Endothelial cell of umbilical vein (primary cell): ENCODE results near the gene TPK1. TPM values are rescaled to one million over a fixed set of nuclear protein-coding genes. Genes with fewer than 3 reads are reported as not detected.

Experiments used
- BruUV-seq: library from RNA; stranded (reverse); fragments of 400-500 nt; replicated peaks from 2 replicates; lab custom pipeline; 2021; lab: Mats Ljungman, UMichigan
- CTCF ChIA-PET: fragments of 300-600, 350-600 bp; sonication (Branson Sonifier 250); formaldehyde crosslinking; loops from one replicate; lab custom pipeline; 2021; ENCODE audit warnings: antibody characterized with exemption, inconsistent platforms; lab: Charles Lee
- POLR2A ChIA-PET: fragments of 300-600, 350-600 bp; sonication (Branson Sonifier 250); formaldehyde crosslinking; loops from one replicate; lab custom pipeline; 2021; ENCODE audit warnings: antibody characterized with exemption, inconsistent platforms; lab: Charles Lee
- DNase-seq: peaks from one replicate; pipeline ENCODE4 v3.0.0-alpha.2; 2011; ENCODE audit warnings: low read depth, low spot score
- FAIRE-seq: peaks from 2 replicates; lab custom pipeline; 2011; peaks lifted over from hg19 to GRCh38; lab: Jason Lieb, UNC
- H2AFZ ChIP-seq: 2 replicates; pipeline ENCODE4 v1.6.0; 2012; ENCODE audit warnings: low read depth, low read length, control low read depth, inconsistent platforms
- H3K27ac ChIP-seq: 2 replicates; pipeline ENCODE4 v1.5.1; 2011; ENCODE audit warnings: low read depth, mild to moderate bottlenecking, control low read depth, low read length, moderate library complexity; ENCODE audit not compliant: insufficient read depth
- H3K27me3 ChIP-seq, 2 experiments: 2 replicates each; pipeline versions ENCODE4 v1.6.0 to v1.6.1; 2011; ENCODE audit warnings: low read length in 2 of 2, mixed read lengths in 1 of 2; ENCODE audit not compliant: control insufficient read depth in 2 of 2, insufficient read depth in 2 of 2
- H3K36me3 ChIP-seq, 2 experiments: 2 replicates in 1 of 2; 3 replicates in 1 of 2; pipeline ENCODE4 v1.5.1; 2011; ENCODE audit warnings: low read length in 2 of 2, mild to moderate bottlenecking in 1 of 2, moderate library complexity in 1 of 2; ENCODE audit not compliant: control insufficient read depth in 2 of 2, insufficient read depth in 2 of 2; ENCODE audit errors: extremely low read depth in 1 of 2
- H3K4me1 ChIP-seq: 3 replicates; pipeline ENCODE4 v1.5.1; 2011; ENCODE audit warnings: mild to moderate bottlenecking, low read length; ENCODE audit not compliant: control insufficient read depth, insufficient read depth; ENCODE audit errors: extremely low read depth
- H3K4me2 ChIP-seq: 2 replicates; pipeline ENCODE4 v1.6.1; 2011; ENCODE audit warnings: low read length, control low read depth, mixed read lengths; ENCODE audit not compliant: insufficient read depth
- H3K4me3 ChIP-seq, 3 experiments: fragments of 200-600 bp in 1 of 3; sonication (generic), shearing (Covaris generic) in 1 of 3; replicated peaks in 1 of 3; 2 replicates each; pipeline ENCODE4 v1.5.1; 2011 to 2016; ENCODE audit warnings: control low read depth in 3 of 3, low read length in 3 of 3, mild to moderate bottlenecking in 2 of 3, inconsistent platforms in 1 of 3, low read depth in 1 of 3, moderate library complexity in 1 of 3; ENCODE audit not compliant: insufficient read depth in 1 of 3
- H3K79me2 ChIP-seq: 2 replicates; pipeline ENCODE4 v1.6.0; 2012; ENCODE audit warnings: low read length, inconsistent platforms; ENCODE audit not compliant: control insufficient read depth, insufficient read depth
- H3K9ac ChIP-seq: replicated peaks from 2 replicates; pipeline ENCODE3; 2011; ENCODE audit warnings: low read length, control low read depth; ENCODE audit not compliant: insufficient read depth; ENCODE audit errors: extremely low read depth
- H3K9me1 ChIP-seq: replicated peaks from 3 replicates; pipeline ENCODE4 v1.6.0; 2011; ENCODE audit warnings: mild to moderate bottlenecking, low read length; ENCODE audit not compliant: control insufficient read depth, insufficient read depth; ENCODE audit errors: extremely low read depth
- H3K9me3 ChIP-seq: replicated peaks from 2 replicates; pipeline ENCODE4 v1.5.1; 2012; ENCODE audit warnings: low read length, inconsistent platforms; ENCODE audit not compliant: control insufficient read depth, insufficient read depth
- H4K20me1 ChIP-seq: replicated peaks from 2 replicates; pipeline ENCODE3; 2011; ENCODE audit warnings: mild to moderate bottlenecking, low read length; ENCODE audit not compliant: control insufficient read depth, insufficient read depth; ENCODE audit errors: extremely low read depth
- EZH2 ChIP-seq: IDR thresholded peaks from 2 replicates; pipeline ENCODE4 v1.6.1; 2012; ENCODE audit warnings: borderline replicate concordance, low read depth, mild to moderate bottlenecking, moderate library complexity, low read length, inconsistent platforms; ENCODE audit not compliant: severe bottlenecking
- FOS ChIP-seq: IDR thresholded peaks from 2 replicates; pipeline ENCODE4 v1.6.1; 2011; ENCODE audit warnings: mild to moderate bottlenecking, low read length, moderate library complexity, borderline replicate concordance; ENCODE audit not compliant: insufficient read depth
- GATA2 ChIP-seq: IDR thresholded peaks from 2 replicates; pipeline ENCODE4 v1.7.0; 2011; ENCODE audit warnings: low read depth, mild to moderate bottlenecking, moderate library complexity, mixed read lengths, low read length; ENCODE audit not compliant: insufficient read length, insufficient read depth
- JUN ChIP-seq: IDR thresholded peaks from 2 replicates; pipeline ENCODE4 v1.6.1; 2011; ENCODE audit warnings: borderline replicate concordance, low read depth; ENCODE audit not compliant: insufficient read length, insufficient read depth
- MAX ChIP-seq: IDR thresholded peaks from 2 replicates; pipeline ENCODE4 v1.6.1; 2011; ENCODE audit not compliant: insufficient read depth, insufficient read length
- MYC ChIP-seq: IDR thresholded peaks from one replicate; pipeline ENCODE4 v1.6.1; 2011; ENCODE audit warnings: mild to moderate bottlenecking, low read depth, low read length
- POLR2A ChIP-seq: IDR thresholded peaks from 2 replicates; pipeline ENCODE4 v1.6.1; 2012; ENCODE audit warnings: low read depth, mild to moderate bottlenecking, control low read depth, low read length
- POLR2AphosphoS5 ChIP-seq: IDR thresholded peaks from 2 replicates; pipeline ENCODE4 v1.6.1; 2012; ENCODE audit warnings: low read depth, mild to moderate bottlenecking, control low read depth, low read length, moderate library complexity; ENCODE audit not compliant: insufficient read depth
- dilution Hi-C: fragments of 300-500 bp; cut with MboI; formaldehyde crosslinking; loops from one replicate; pipeline ENCODE4 v1.15.0; 2019; ENCODE audit warnings: low sequenced_read_pairs; ENCODE audit not compliant: extremely low pct_ligation_motif_present
- intact Hi-C: fragments of 100-400 bp; cut with micrococcal nuclease; formaldehyde crosslinking; loops from one replicate; pipeline ENCODE4 v1.10.0; 2022
- polyA plus RNA-seq, 4 experiments: library from polyadenylated mRNA; depleted of rRNA in 3 of 4; stranded (reverse) in 3 of 4; unstranded in 1 of 4; fragments of >200 nt; gene quantifications; 2 replicates each; pipeline versions ENCODE4 v1.2.1 to v1.2.3, GENCODE V29; 2011 to 2012; ENCODE audit warnings: missing spikeins in 1 of 4
- total RNA-seq: library from RNA; stranded (reverse); gene quantifications from 2 replicates; pipeline ENCODE4 v1.2.3, GENCODE V29; 2021
- TF ChIP-seq, protein P1 (sequence below), 2 donors: IDR thresholded peaks; 1 replicate in 1 of 2; 2 replicates in 1 of 2; pipeline ENCODE4 v1.5.1; 2011; ENCODE audit warnings: low read length in 2 of 2, mild to moderate bottlenecking in 2 of 2, moderate library complexity in 2 of 2, control low read depth in 1 of 2, inconsistent platforms in 1 of 2, low read depth in 1 of 2; ENCODE audit not compliant: insufficient read depth in 1 of 2; ENCODE audit errors: extremely low read depth in 1 of 2

TPK1 gene
- total and polyA plus RNA-seq, 2 donors (not counting 3 experiments of a cell fraction or from before 2014, with no cell fraction given), result 7.5 to 9.3 TPM

DNA sequence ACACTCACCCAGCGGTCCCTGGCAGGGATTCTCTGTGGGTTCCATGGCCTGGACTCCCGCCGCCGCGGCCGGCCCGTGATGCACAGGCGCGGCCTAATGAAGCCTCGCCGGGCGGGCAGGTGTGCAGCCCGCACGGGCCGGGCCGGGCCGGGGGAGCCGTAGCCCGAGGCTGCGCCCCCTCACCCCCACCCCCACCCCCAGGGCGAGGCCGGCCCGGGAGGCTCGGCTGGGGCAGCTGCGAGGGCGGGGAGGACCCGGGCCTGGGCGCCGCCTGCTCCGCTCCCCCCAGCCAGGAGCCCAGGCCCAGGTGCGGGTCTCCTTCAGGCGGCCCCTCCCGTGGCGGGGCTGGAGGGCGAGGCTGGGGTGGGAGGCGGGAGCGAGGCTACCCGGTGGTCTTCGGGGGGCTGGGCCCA lies 432.2 kb downstream of the TPK1 start, which contains the start of gene NOBOX:
Gene NOBOX, minus strand, starts transcription at position 45 of the 413 bp plus-strand sequence.
- ChIA-PET CTCF (no interaction called here), POLR2A (no interaction called here)
- intact Hi-C loops (no loop called here), dilution Hi-C loops (no loop called here)
- TF ChIP-seq EZH2 (no peak), POLR2A (no peak), POLR2AphosphoS5 (no peak), MAX (no peak), MYC (no peak), JUN (no peak), FOS (no peak), GATA2 (no peak)
- TF ChIP-seq, protein P1, sequence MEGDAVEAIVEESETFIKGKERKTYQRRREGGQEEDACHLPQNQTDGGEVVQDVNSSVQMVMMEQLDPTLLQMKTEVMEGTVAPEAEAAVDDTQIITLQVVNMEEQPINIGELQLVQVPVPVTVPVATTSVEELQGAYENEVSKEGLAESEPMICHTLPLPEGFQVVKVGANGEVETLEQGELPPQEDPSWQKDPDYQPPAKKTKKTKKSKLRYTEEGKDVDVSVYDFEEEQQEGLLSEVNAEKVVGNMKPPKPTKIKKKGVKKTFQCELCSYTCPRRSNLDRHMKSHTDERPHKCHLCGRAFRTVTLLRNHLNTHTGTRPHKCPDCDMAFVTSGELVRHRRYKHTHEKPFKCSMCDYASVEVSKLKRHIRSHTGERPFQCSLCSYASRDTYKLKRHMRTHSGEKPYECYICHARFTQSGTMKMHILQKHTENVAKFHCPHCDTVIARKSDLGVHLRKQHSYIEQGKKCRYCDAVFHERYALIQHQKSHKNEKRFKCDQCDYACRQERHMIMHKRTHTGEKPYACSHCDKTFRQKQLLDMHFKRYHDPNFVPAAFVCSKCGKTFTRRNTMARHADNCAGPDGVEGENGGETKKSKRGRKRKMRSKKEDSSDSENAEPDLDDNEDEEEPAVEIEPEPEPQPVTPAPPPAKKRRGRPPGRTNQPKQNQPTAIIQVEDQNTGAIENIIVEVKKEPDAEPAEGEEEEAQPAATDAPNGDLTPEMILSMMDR (IDR thresholded peaks at IDR 0.05; ENCODE audit: extremely low read depth in 1 of 2, insufficient read depth in 1 of 2, low read depth in 1 of 2, low read length in 2 of 2), result no peak
- no peak within 1 kb of the TSS for H3K27ac ChIP-seq
- no peak for DNase-seq
- no peaks in the 10 kb centered on the region for H3K9me1 ChIP-seq
- H3K9me3 ChIP-seq, result no peaks in the 10 kb centered on the region
- no peak within 1 kb of the TSS for H3K4me3 ChIP-seq
- no peak for FAIRE-seq
- H3K4me1 ChIP-seq, result no peaks in the 10 kb centered on the region
- no peak within 1 kb of the TSS for H3K4me2 ChIP-seq
- H3K27me3 ChIP-seq, result no peaks in the 10 kb centered on the region
- no peaks in the 10 kb centered on the region for H4K20me1 ChIP-seq
- no peaks in the 10 kb centered on the region for H3K79me2 ChIP-seq
- H2AFZ ChIP-seq, result no peak within 1 kb of the TSS
- H3K9ac ChIP-seq, result no peak within 1 kb of the TSS
- BruUV-seq, result no TSS peak
- no peaks in the 10 kb centered on the region for H3K36me3 ChIP-seq
